GM12878 (cell line): ENCODE data around the gene RAB11A.
A peak's percentile ranks its signal among the peaks of the same experiment; 100 is the strongest.

Experiments used
- ELK1 ChIP-seq: IDR thresholded peaks from 2 replicates; pipeline ENCODE4 v1.6.1; 2012; ENCODE audit warnings: low read depth, low read length, improper control_type of control experiment
- EZH2 ChIP-seq: IDR thresholded peaks from 2 replicates; pipeline ENCODE4 v1.6.1; 2012; ENCODE audit warnings: low read depth, mild to moderate bottlenecking, control low read depth, inconsistent platforms, low read length, borderline replicate concordance; ENCODE audit not compliant: control insufficient read depth
- RELA ChIP-seq: fragments of 450-650 bp; IDR thresholded peaks from 2 replicates; pipeline ENCODE4 v1.8.0; 2014; ENCODE audit warnings: borderline replicate concordance; ENCODE audit not compliant: partially characterized antibody
- TCF7 ChIP-seq: IDR thresholded peaks from 2 replicates; pipeline ENCODE4 v1.6.1; 2014; ENCODE audit warnings: antibody characterized with exemption, borderline replicate concordance
- ZNF592 ChIP-seq: fragments of 450-650 bp; IDR thresholded peaks from 2 replicates; pipeline ENCODE4 v1.6.1; 2017; ENCODE audit warnings: mild to moderate bottlenecking, moderate library complexity

GRCh38 chr15:65917407-65917756, 48.1 kb downstream of the RAB11A start:
- no peak for TF ChIP-seq RELA
- TF ChIP-seq ELK1, result no peak
- TF ChIP-seq EZH2, result no peak
- TF ChIP-seq TCF7, result no peak
- 0 out of 2 replicates have a peak, but pooled peaks have one; percentile 4 for TF ChIP-seq ZNF592
